ENCODE results near the gene PPP2R1B. TPM values are rescaled to one million over a fixed set of nuclear protein-coding genes. Genes with fewer than 3 reads are reported as not detected.

PPP2R1B gene
- total RNA-seq (10 to 100 TPM; 23.2 to 50.1 (median 34.5) TPM), polyA plus RNA-seq (10 to 100 TPM; 12.6 to 15.9 TPM)

DNA sequence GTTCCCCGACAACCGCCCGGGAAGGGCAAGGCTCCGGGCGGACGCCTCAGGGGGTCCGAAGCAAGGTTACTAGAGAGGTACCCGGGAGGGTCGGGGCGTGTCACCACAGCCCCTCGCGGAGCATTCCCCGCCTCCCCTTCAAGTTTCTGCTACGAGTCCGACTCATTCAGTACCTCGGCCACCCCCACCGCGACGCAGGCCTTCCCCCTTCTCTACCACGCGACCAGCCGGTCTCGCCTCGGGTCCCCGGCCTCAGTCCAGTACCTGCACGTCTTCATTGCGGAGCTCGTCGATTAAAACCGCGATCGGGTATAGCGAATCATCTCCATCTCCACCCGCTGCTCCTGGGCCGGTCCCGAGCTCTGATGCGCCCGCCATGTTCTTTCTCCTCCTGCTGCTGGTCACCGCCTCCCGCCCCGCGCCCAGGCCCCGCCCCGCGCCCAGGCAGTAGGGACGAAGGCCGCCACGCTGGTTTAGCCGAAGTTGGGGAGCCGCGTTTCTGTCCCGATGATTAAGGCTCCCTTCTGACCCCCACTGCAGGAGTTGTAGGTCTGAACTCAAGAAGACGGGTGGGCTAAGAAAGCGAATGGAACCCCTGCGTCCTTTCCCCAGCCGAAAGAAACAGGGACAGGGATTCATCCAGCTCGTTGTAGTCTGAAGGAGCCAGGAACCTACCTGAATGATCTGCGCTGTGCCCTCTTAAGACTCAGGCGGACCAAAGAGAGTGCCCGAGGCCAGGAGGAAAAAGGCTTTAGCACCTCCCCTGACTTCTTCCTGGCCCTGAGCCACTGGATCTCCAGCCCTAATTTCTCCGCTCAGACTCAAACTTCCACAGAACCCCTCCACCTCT lies at the start of gene PPP2R1B:
TSS of gene PPP2R1B (minus strand) at position 406 of the 850 bp plus-strand sequence. CDS start at position 378, 28 bp downstream.
- no peaks in the 10 kb centered on the region for H3K27me3 ChIP-seq
- peak within 1 kb of the TSS; percentile 66 to 88 (median 87) for H3K27ac ChIP-seq
- H3K9me3 ChIP-seq = no peaks in the 10 kb centered on the region
- peak; percentile 66 to 90 (median 80) for DNase-seq
- TF ChIP-seq, protein P1, sequence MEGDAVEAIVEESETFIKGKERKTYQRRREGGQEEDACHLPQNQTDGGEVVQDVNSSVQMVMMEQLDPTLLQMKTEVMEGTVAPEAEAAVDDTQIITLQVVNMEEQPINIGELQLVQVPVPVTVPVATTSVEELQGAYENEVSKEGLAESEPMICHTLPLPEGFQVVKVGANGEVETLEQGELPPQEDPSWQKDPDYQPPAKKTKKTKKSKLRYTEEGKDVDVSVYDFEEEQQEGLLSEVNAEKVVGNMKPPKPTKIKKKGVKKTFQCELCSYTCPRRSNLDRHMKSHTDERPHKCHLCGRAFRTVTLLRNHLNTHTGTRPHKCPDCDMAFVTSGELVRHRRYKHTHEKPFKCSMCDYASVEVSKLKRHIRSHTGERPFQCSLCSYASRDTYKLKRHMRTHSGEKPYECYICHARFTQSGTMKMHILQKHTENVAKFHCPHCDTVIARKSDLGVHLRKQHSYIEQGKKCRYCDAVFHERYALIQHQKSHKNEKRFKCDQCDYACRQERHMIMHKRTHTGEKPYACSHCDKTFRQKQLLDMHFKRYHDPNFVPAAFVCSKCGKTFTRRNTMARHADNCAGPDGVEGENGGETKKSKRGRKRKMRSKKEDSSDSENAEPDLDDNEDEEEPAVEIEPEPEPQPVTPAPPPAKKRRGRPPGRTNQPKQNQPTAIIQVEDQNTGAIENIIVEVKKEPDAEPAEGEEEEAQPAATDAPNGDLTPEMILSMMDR (IDR thresholded peaks at IDR 0.05) = no peak
- peaks cover 0 to 15% (median 4%) of the 10 kb centered on the region in 3 donors for H3K36me3 ChIP-seq
- ATAC-seq = peak; percentile 93 to 97 (median 94)
- intact Hi-C loops (cut with DNase I) = loop anchor here in 1 of 3 donors (5.0 kb wide), 1 partner anchor 164 kb away; the partner anchor contains the start of gene SIK2
- 0 to 1% methylated on average over 57 to 61 of the region's 61 CpGs for WGBS, 2 donors
- peak within 1 kb of the TSS; percentile 79 to 95 (median 90) for H3K4me3 ChIP-seq
- peaks cover 9 to 40% (median 10%) of the 10 kb centered on the region in 3 donors for H3K4me1 ChIP-seq
- FAIRE-seq = no peak

DNA sequence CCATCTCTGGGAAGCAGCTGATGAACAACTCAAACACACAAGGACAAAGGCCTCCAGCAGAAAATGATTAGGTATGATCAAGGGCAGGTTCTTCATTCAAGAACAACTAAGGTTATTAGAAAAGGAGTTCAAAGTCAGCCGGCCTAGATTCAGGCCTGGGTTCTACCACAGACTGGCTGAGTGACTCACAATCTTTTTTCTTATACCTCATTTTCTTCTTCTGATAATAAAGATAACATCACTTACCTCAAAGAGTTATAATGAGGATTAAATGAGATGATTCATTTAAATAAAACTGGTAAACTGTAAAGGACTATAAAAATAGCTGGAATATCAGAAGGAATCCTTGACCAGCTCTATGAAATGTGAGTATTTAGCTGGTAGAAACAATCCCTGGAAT lies 49.3 kb upstream of the PPP2R1B start:
- H3K27ac ChIP-seq = no peak overlapping the region
- 89 to 96% methylated on average over 1 of the region's 1 CpG for WGBS, 2 donors
- intact Hi-C loops (cut with DNase I) = no loop called here
- ATAC-seq (no peak), DNase-seq (no peak), FAIRE-seq (no peak)
- H3K36me3 ChIP-seq = no peaks in the 10 kb centered on the region
- TF ChIP-seq, protein P1 (IDR thresholded peaks at IDR 0.05) = no peak
- peaks cover 0 to 10% (median 0%) of the 10 kb centered on the region in 3 donors for H3K4me1 ChIP-seq
- H3K27me3 ChIP-seq = no peaks in the 10 kb centered on the region
- H3K4me3 ChIP-seq = no peak overlapping the region
- no peaks in the 10 kb centered on the region for H3K9me3 ChIP-seq

DNA sequence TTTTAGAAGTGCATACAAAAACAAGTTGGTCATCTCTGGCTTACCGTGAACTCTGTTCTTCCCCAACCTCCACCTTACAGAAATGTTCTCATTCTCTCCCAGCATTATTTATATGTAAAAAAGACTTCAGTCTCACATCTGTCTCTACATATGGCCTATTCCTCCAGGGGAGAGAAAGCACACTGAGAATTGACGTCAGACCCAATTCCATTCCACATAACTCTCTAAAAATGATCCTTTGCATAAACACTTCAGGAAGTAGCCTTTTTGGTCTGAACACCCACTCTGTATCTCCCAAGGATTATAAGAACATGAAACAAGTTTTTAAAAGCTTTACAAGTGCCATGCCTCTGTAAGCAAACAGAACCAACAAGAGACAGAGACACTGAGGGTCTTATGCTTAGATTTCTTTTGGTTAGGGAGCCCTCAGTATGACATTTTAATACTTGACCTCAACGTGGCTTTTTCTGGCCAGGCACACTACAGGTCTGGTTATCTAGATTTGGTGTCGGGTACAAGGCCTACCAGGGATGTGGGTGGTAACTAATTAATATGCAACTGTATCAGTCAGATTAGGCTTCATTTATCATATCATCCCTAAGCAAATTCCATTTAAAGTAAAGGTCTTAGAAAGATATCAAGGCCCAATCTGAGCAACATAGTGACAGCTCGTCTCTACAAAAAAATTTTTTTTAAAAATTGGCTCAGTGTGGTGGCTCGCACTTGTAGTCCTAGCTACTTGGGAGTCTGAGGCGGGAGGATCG lies 48.5 kb upstream of the PPP2R1B start:
- peaks cover 0 to 3% (median 0%) of the 10 kb centered on the region in 3 donors for H3K4me1 ChIP-seq
- H3K27me3 ChIP-seq = no peaks in the 10 kb centered on the region
- no peaks in the 10 kb centered on the region for H3K9me3 ChIP-seq
- ATAC-seq (peak in 1 of 4 donors; percentile 25), DNase-seq (no peak), FAIRE-seq (no peak)
- H3K4me3 ChIP-seq = no peak overlapping the region
- no peak overlapping the region for H3K27ac ChIP-seq
- H3K36me3 ChIP-seq = no peaks in the 10 kb centered on the region
- WGBS, 2 donors = 67 to 73% methylated on average over 8 of the region's 8 CpGs
- intact Hi-C loops (cut with DNase I) = no loop called here
- TF ChIP-seq, protein P1 (IDR thresholded peaks at IDR 0.05) = no peak

DNA sequence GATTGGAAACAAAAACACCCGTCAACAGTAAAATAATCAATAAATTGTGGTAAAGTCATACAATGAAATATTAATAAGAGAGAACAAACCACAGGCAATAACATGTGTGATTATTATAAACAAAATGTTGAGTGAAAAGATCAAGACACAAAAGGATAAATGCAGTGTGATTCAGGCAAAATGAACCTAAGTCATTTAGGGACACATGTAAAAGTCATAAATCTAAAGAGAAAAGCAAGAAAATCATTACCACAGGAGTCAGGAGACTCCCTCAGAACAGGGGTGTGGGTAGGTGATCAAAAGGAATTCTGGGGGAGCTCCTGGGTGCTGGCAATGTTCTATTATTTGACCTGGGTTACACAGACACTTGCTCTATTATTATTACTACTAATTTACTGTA lies 47.9 kb upstream of the PPP2R1B start:
- ATAC-seq (no peak), FAIRE-seq (no peak), DNase-seq (no peak)
- WGBS, 2 donors = 17 to 25% methylated on average over 1 of the region's 1 CpG
- no peaks in the 10 kb centered on the region for H3K27me3 ChIP-seq
- peaks cover 0 to 1% (median 0%) of the 10 kb centered on the region in 3 donors for H3K36me3 ChIP-seq
- H3K4me3 ChIP-seq = no peak overlapping the region
- no peaks in the 10 kb centered on the region for H3K9me3 ChIP-seq
- no peaks in the 10 kb centered on the region for H3K4me1 ChIP-seq
- intact Hi-C loops (cut with DNase I) = no loop called here
- no peak overlapping the region for H3K27ac ChIP-seq
- TF ChIP-seq, protein P1 (IDR thresholded peaks at IDR 0.05) = no peak
